PFSK-1 (cell line): Measurements from ENCODE around the gene ELOVL2.

Experiments used
- FOXP2 ChIP-seq: optimal IDR thresholded peaks from 2 replicates; pipeline ENCODE3; 2011; ENCODE audit warnings: borderline replicate concordance, control low read depth, inconsistent platforms; ENCODE audit not compliant: insufficient read depth; ENCODE audit errors: extremely low read length, extremely low read depth
- POLR2AphosphoS5 ChIP-seq: IDR thresholded peaks from 2 replicates; pipeline ENCODE4 v1.6.1; 2012; ENCODE audit warnings: low read depth, mild to moderate bottlenecking, control low read depth, low read length, moderate library complexity
- SIN3A ChIP-seq: IDR thresholded peaks from 2 replicates; pipeline ENCODE4 v1.6.1; 2012; ENCODE audit warnings: mild to moderate bottlenecking, low read length, moderate library complexity, borderline replicate concordance; ENCODE audit not compliant: insufficient read depth
- TAF1 ChIP-seq: IDR thresholded peaks from 2 replicates; pipeline ENCODE4 v1.6.1; 2012; ENCODE audit warnings: low read length, control low read depth, borderline replicate concordance; ENCODE audit not compliant: insufficient read depth
- TF ChIP-seq, protein P1 (sequence below), 2 experiments: IDR thresholded peaks; 2 replicates each; pipeline versions ENCODE4 v1.6.1 to v1.8.0; 2011 to 2012; ENCODE audit warnings: low read depth in 2 of 2, low read length in 2 of 2, control low read depth in 1 of 2, inconsistent platforms in 1 of 2, mild to moderate bottlenecking in 1 of 2, moderate library complexity in 1 of 2; ENCODE audit not compliant: insufficient read depth in 1 of 2

DNA sequence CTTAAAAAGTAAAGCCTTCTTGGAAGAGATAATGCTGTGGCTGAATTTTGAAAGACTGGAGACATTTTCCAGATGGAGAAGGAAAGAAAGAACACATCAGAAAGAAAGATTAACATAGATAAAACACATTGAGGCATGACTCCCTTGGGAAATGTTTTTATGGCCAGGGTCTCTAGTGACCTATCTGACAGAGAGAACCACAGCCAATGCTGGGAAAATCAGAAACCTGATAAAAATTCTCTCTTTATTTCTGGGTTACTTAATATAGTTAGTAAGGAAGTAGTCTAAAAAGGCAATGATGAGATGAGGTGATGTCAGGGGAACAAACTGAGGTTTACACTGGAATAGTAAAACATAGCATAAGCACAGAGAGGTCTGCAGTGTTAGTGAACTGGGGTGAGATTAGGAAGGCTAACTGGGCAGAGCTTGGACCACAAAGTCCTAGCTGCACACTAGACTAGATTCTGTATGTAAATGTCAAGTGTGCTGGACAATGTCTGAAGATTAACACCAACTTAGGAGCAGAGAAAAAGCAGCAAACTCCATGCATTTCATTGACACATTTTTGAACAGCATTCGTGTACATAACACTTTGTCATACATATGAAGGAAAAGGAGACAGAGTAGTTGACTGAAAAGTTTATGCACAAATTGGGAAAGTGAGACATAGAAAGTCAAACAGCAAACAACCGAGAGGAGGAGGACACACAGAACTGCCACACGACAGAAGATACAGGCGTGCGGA is 31.0 kb downstream of the ELOVL2 start:
- TF ChIP-seq POLR2AphosphoS5 (no peak), TAF1 (no peak), SIN3A (no peak), FOXP2 (no peak)
- TF ChIP-seq, protein P1, sequence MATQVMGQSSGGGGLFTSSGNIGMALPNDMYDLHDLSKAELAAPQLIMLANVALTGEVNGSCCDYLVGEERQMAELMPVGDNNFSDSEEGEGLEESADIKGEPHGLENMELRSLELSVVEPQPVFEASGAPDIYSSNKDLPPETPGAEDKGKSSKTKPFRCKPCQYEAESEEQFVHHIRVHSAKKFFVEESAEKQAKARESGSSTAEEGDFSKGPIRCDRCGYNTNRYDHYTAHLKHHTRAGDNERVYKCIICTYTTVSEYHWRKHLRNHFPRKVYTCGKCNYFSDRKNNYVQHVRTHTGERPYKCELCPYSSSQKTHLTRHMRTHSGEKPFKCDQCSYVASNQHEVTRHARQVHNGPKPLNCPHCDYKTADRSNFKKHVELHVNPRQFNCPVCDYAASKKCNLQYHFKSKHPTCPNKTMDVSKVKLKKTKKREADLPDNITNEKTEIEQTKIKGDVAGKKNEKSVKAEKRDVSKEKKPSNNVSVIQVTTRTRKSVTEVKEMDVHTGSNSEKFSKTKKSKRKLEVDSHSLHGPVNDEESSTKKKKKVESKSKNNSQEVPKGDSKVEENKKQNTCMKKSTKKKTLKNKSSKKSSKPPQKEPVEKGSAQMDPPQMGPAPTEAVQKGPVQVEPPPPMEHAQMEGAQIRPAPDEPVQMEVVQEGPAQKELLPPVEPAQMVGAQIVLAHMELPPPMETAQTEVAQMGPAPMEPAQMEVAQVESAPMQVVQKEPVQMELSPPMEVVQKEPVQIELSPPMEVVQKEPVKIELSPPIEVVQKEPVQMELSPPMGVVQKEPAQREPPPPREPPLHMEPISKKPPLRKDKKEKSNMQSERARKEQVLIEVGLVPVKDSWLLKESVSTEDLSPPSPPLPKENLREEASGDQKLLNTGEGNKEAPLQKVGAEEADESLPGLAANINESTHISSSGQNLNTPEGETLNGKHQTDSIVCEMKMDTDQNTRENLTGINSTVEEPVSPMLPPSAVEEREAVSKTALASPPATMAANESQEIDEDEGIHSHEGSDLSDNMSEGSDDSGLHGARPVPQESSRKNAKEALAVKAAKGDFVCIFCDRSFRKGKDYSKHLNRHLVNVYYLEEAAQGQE (IDR thresholded peaks at IDR 0.05; ENCODE audit: insufficient read depth in 1 of 2, low read depth in 2 of 2, low read length in 2 of 2), result no peak
